22Rv1 (cell line): ENCODE measurements around the gene WDR27.

Source experiments
- H3K27ac ChIP-seq: fragments of 450-650 bp; 2 replicates; pipeline ENCODE4 v1.5.1; 2017
- ZFX ChIP-seq: fragments of 450-650 bp; IDR thresholded peaks from 2 replicates; pipeline ENCODE4 v1.6.1; 2017; ENCODE audit warnings: antibody characterized with exemption, borderline replicate concordance
- TF ChIP-seq, protein P1 (sequence below): fragments of 450-650 bp; IDR thresholded peaks from 2 replicates; pipeline ENCODE4 v1.5.1; 2017; ENCODE audit warnings: mild to moderate bottlenecking

WDR27 gene

GRCh38 chr6:169574420-169574819 is 127.4 kb downstream of the WDR27 start:
- no peak overlapping the region for H3K27ac ChIP-seq
- TF ChIP-seq, protein P1, sequence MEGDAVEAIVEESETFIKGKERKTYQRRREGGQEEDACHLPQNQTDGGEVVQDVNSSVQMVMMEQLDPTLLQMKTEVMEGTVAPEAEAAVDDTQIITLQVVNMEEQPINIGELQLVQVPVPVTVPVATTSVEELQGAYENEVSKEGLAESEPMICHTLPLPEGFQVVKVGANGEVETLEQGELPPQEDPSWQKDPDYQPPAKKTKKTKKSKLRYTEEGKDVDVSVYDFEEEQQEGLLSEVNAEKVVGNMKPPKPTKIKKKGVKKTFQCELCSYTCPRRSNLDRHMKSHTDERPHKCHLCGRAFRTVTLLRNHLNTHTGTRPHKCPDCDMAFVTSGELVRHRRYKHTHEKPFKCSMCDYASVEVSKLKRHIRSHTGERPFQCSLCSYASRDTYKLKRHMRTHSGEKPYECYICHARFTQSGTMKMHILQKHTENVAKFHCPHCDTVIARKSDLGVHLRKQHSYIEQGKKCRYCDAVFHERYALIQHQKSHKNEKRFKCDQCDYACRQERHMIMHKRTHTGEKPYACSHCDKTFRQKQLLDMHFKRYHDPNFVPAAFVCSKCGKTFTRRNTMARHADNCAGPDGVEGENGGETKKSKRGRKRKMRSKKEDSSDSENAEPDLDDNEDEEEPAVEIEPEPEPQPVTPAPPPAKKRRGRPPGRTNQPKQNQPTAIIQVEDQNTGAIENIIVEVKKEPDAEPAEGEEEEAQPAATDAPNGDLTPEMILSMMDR, result no peak
- TF ChIP-seq ZFX, result no peak

GRCh38 chr6:169573883-169574282 is 127.9 kb downstream of the WDR27 start:
- TF ChIP-seq, protein P1, result no peak
- TF ChIP-seq ZFX, result no peak
- H3K27ac ChIP-seq, result no peak overlapping the region

- TF ChIP-seq, protein P1, result no peak
- TF ChIP-seq ZFX, result no peak
- H3K27ac ChIP-seq, result no peak overlapping the region
These were observed 130.5 kb downstream of the WDR27 start for GRCh38 chr6:169571123-169571962.

GRCh38 chr6:169568314-169569087 is 133.3 kb downstream of the WDR27 start:
- no peak for TF ChIP-seq ZFX
- TF ChIP-seq, protein P1, result no peak
- H3K27ac ChIP-seq, result no peak overlapping the region

DNA sequence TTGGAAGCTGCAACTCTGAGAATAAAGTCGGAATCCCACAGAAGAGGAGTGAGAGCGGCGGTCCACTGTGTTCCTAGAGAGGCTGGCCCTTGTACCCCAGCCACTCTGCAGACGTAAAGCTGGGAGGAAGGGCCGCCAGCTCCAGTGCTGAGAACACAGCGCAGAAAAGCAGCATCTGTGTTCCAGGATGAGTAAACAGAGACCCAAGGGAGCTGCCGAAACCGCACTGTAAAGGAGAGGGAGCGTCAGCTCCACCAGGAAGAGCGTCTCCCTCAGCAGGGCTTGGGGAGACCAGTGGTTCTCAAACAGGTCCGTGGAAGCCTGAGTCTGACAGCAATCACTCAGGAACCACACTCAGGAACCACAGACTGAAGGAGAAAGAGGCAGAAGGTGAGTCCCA is 134.0 kb downstream of the WDR27 start:
- TF ChIP-seq, protein P1, result no peak
- no peak for TF ChIP-seq ZFX
- H3K27ac ChIP-seq, result no peak overlapping the region

GRCh38 chr6:169566961-169567750 is 134.7 kb downstream of the WDR27 start:
- no peak for TF ChIP-seq ZFX
- TF ChIP-seq, protein P1, result no peak
- H3K27ac ChIP-seq, result no peak overlapping the region
